ENCODE measurements around the gene JAM3.

Gene JAM3

DNA sequence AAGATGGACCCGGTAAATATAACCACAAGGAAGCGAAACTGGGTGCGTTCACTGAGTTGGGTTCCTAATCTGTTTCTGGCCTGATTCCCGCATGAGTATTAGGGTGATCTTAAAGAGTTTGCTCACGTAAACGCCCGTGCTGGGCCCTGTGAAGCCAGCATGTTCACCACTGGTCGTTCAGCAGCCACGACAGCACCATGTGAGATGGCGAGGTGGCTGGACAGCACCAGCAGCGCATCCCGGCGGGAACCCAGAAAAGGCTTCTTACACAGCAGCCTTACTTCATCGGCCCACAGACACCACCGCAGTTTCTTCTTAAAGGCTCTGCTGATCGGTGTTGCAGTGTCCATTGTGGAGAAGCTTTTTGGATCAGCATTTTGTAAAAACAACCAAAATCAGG is 80.5 kb downstream of the JAM3 start:
- no peak overlapping the region for H3K4me3 ChIP-seq (ENCODE audit: low read length)
- no peak overlapping the region for H3K4me2 ChIP-seq (ENCODE audit: low read depth, low read length)
- no peaks in the 10 kb centered on the region for H4K20me1 ChIP-seq (ENCODE audit: insufficient read depth, low read length)
- no peaks in the 10 kb centered on the region for H3K9me2 ChIP-seq (replicated peaks; ENCODE audit: insufficient read depth, low read length)
- no peak for TF ChIP-seq EZH2 (optimal IDR thresholded peaks at IDR 0.05; ENCODE audit: low read depth, low read length)
- TF ChIP-seq, protein P1, sequence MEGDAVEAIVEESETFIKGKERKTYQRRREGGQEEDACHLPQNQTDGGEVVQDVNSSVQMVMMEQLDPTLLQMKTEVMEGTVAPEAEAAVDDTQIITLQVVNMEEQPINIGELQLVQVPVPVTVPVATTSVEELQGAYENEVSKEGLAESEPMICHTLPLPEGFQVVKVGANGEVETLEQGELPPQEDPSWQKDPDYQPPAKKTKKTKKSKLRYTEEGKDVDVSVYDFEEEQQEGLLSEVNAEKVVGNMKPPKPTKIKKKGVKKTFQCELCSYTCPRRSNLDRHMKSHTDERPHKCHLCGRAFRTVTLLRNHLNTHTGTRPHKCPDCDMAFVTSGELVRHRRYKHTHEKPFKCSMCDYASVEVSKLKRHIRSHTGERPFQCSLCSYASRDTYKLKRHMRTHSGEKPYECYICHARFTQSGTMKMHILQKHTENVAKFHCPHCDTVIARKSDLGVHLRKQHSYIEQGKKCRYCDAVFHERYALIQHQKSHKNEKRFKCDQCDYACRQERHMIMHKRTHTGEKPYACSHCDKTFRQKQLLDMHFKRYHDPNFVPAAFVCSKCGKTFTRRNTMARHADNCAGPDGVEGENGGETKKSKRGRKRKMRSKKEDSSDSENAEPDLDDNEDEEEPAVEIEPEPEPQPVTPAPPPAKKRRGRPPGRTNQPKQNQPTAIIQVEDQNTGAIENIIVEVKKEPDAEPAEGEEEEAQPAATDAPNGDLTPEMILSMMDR (IDR thresholded peaks at IDR 0.05; ENCODE audit: low read length): no peak
- TF ChIP-seq EZH2phosphoT487 (IDR thresholded peaks at IDR 0.05; ENCODE audit: low read length): no peak
- H3K36me3 ChIP-seq (replicated peaks; ENCODE audit: insufficient read depth, low read length): peaks cover 15% of the 10 kb centered on the region
- H3K9ac ChIP-seq (ENCODE audit: low read length): no peak overlapping the region
- no peaks in the 10 kb centered on the region for H3F3A ChIP-seq (ENCODE audit: insufficient read depth, low read length)
- no peaks in the 10 kb centered on the region for H3K27me3 ChIP-seq (replicated peaks; ENCODE audit: insufficient read depth, low read length)
- H3K27ac ChIP-seq (ENCODE audit: low read length): no peak overlapping the region
- H2AFZ ChIP-seq (ENCODE audit: low read length): no peak overlapping the region
- H3K4me1 ChIP-seq (ENCODE audit: low read length): no peaks in the 10 kb centered on the region
- no peaks in the 10 kb centered on the region for H3K9me3 ChIP-seq (replicated peaks; ENCODE audit: insufficient read depth, low read length)
- DNase-seq: no peak
- H3K79me2 ChIP-seq (ENCODE audit: low read length): no peaks in the 10 kb centered on the region

- Histone ChIP-seq H3K9ac (ENCODE audit: low read length) (no peak overlapping the region), H3K36me3 (replicated peaks; ENCODE audit: insufficient read depth, low read length) (peaks cover 15% of the 10 kb centered on the region), H3K27me3 (replicated peaks; ENCODE audit: insufficient read depth, low read length) (no peaks in the 10 kb centered on the region), H3K9me3 (replicated peaks; ENCODE audit: insufficient read depth, low read length) (no peaks in the 10 kb centered on the region), H3K9me2 (replicated peaks; ENCODE audit: insufficient read depth, low read length) (no peaks in the 10 kb centered on the region), H3K79me2 (ENCODE audit: low read length) (no peaks in the 10 kb centered on the region), H3F3A (ENCODE audit: insufficient read depth, low read length) (no peaks in the 10 kb centered on the region), H3K4me1 (ENCODE audit: low read length) (no peaks in the 10 kb centered on the region), H3K4me2 (ENCODE audit: low read depth, low read length) (no peak overlapping the region), H3K27ac (ENCODE audit: low read length) (no peak overlapping the region), H2AFZ (ENCODE audit: low read length) (no peak overlapping the region), H4K20me1 (ENCODE audit: insufficient read depth, low read length) (no peaks in the 10 kb centered on the region), H3K4me3 (ENCODE audit: low read length) (no peak overlapping the region)
- TF ChIP-seq, protein P1 (IDR thresholded peaks at IDR 0.05; ENCODE audit: low read length): no peak
- TF ChIP-seq EZH2phosphoT487 (IDR thresholded peaks at IDR 0.05; ENCODE audit: low read length): no peak
- TF ChIP-seq EZH2 (optimal IDR thresholded peaks at IDR 0.05; ENCODE audit: low read depth, low read length): no peak
- DNase-seq: no peak
Observed at GRCh38 chr11:134150195-134150903, 81.5 kb downstream of the JAM3 start.

GRCh38 chr11:134151083-134151747 is 82.3 kb downstream of the JAM3 start:
- no peaks in the 10 kb centered on the region for H3K4me1 ChIP-seq (ENCODE audit: low read length)
- H3K27me3 ChIP-seq (replicated peaks; ENCODE audit: insufficient read depth, low read length): no peaks in the 10 kb centered on the region
- no peak overlapping the region for H3K4me2 ChIP-seq (ENCODE audit: low read depth, low read length)
- no peaks in the 10 kb centered on the region for H3F3A ChIP-seq (ENCODE audit: insufficient read depth, low read length)
- H3K27ac ChIP-seq (ENCODE audit: low read length): no peak overlapping the region
- H2AFZ ChIP-seq (ENCODE audit: low read length): no peak overlapping the region
- no peaks in the 10 kb centered on the region for H3K9me3 ChIP-seq (replicated peaks; ENCODE audit: insufficient read depth, low read length)
- TF ChIP-seq EZH2phosphoT487 (IDR thresholded peaks at IDR 0.05; ENCODE audit: low read length) (no peak), EZH2 (optimal IDR thresholded peaks at IDR 0.05; ENCODE audit: low read depth, low read length) (no peak)
- TF ChIP-seq, protein P1 (IDR thresholded peaks at IDR 0.05; ENCODE audit: low read length): no peak
- H3K79me2 ChIP-seq (ENCODE audit: low read length): no peaks in the 10 kb centered on the region
- DNase-seq: no peak
- H3K4me3 ChIP-seq (ENCODE audit: low read length): no peak overlapping the region
- H3K36me3 ChIP-seq (replicated peaks; ENCODE audit: insufficient read depth, low read length): peaks cover 15% of the 10 kb centered on the region
- H4K20me1 ChIP-seq (ENCODE audit: insufficient read depth, low read length): no peaks in the 10 kb centered on the region
- no peaks in the 10 kb centered on the region for H3K9me2 ChIP-seq (replicated peaks; ENCODE audit: insufficient read depth, low read length)
- no peak overlapping the region for H3K9ac ChIP-seq (ENCODE audit: low read length)
